Activated naive CD8-positive, alpha-beta T cell treated with anti-CD3 and anti-CD28 coated beads, Interleukin-2, amount 10 ng/mL, durations not matched to agents 7 days and 5 days (primary cell): ENCODE results near the gene ZC3H14. TPM values are rescaled to one million over a fixed set of nuclear protein-coding genes. Genes with fewer than 3 reads are reported as not detected.
A peak's percentile ranks its signal among the peaks of the same experiment; 100 is the strongest.

Source experiments
- ATAC-seq: fragments of 150-1000 bp; cut with Tn5 transposase; one replicate; pipeline ENCODE4 v1.10.0; 2021; ENCODE audit warnings: low read depth, moderate library complexity
- POLR2A ChIA-PET: fragments of 350-600 bp; sonication (Branson Sonifier 250); formaldehyde crosslinking; loops from one replicate; lab custom pipeline; 2021; ENCODE audit warnings: antibody characterized with exemption; lab: Charles Lee
- DNase-seq: peaks from one replicate; pipeline ENCODE4 v3.0.0; 2021
- H3K27ac Mint-ChIP-seq: one replicate; pipeline ENCODE4 v1.8.0; 2022; ENCODE audit warnings: mild to moderate bottlenecking, mixed read lengths
- H3K27me3 Mint-ChIP-seq: one replicate; pipeline ENCODE4 v1.8.0; 2022; ENCODE audit warnings: mild to moderate bottlenecking, moderate library complexity, mixed read lengths
- H3K36me3 Mint-ChIP-seq: one replicate; pipeline ENCODE4 v1.8.0; 2021; ENCODE audit warnings: mild to moderate bottlenecking, mixed read lengths
- H3K4me1 Mint-ChIP-seq: one replicate; pipeline ENCODE4 v1.8.0; 2021; ENCODE audit warnings: mixed read lengths
- H3K4me3 Mint-ChIP-seq: one replicate; pipeline ENCODE4 v1.8.0; 2022; ENCODE audit warnings: mild to moderate bottlenecking, moderate library complexity, mixed read lengths
- H3K9me3 Mint-ChIP-seq: one replicate; pipeline ENCODE4 v1.8.0; 2021; ENCODE audit warnings: mixed read lengths
- total RNA-seq, 2 experiments: library from RNA; stranded (reverse); gene quantifications; one replicate each; pipeline ENCODE4 v1.2.3, GENCODE V29; 2021

Gene ZC3H14
- total RNA-seq, 2 experiments from 2014 or later, result 43.3 to 46.8 TPM

GRCh38 chr14:88599761-88600439 is 37.1 kb downstream of the ZC3H14 start:
- peak; percentile 75 for ATAC-seq
- POLR2A ChIA-PET, result no interaction called here
- no peaks in the 10 kb centered on the region for H3K27me3 Mint-ChIP-seq
- H3K27ac Mint-ChIP-seq, result peak overlapping the region; percentile 62
- DNase-seq, result no peak
- no peaks in the 10 kb centered on the region for H3K9me3 Mint-ChIP-seq
- peak overlapping the region; percentile 15 for H3K4me3 Mint-ChIP-seq
- H3K36me3 Mint-ChIP-seq, result peaks cover 39% of the 10 kb centered on the region
- H3K4me1 Mint-ChIP-seq, result peaks cover 18% of the 10 kb centered on the region

GRCh38 chr14:88604212-88604611 is 41.4 kb downstream of the ZC3H14 start:
- H3K27ac Mint-ChIP-seq, result no peak overlapping the region
- no peaks in the 10 kb centered on the region for H3K9me3 Mint-ChIP-seq
- peaks cover 16% of the 10 kb centered on the region for H3K4me1 Mint-ChIP-seq
- ATAC-seq, result no peak
- POLR2A ChIA-PET, result no interaction called here
- H3K27me3 Mint-ChIP-seq, result no peaks in the 10 kb centered on the region
- peaks cover 40% of the 10 kb centered on the region for H3K36me3 Mint-ChIP-seq
- no peak for DNase-seq
- no peak overlapping the region for H3K4me3 Mint-ChIP-seq

- Mint-ChIP-seq H3K27me3 (no peaks in the 10 kb centered on the region), H3K36me3 (peaks cover 39% of the 10 kb centered on the region), H3K9me3 (no peaks in the 10 kb centered on the region), H3K4me3 (no peak overlapping the region), H3K4me1 (peaks cover 5% of the 10 kb centered on the region), H3K27ac (no peak overlapping the region)
- POLR2A ChIA-PET, result no interaction called here
- DNase-seq, result no peak
- ATAC-seq, result no peak
Observed at GRCh38 chr14:88605594-88605993, 42.8 kb downstream of the ZC3H14 start.

- H3K4me1 Mint-ChIP-seq, result peaks cover 6% of the 10 kb centered on the region
- H3K27ac Mint-ChIP-seq, result no peak overlapping the region
- no peak overlapping the region for H3K4me3 Mint-ChIP-seq
- POLR2A ChIA-PET, result no interaction called here
- ATAC-seq (no peak), DNase-seq (no peak)
- no peaks in the 10 kb centered on the region for H3K27me3 Mint-ChIP-seq
- peaks cover 40% of the 10 kb centered on the region for H3K36me3 Mint-ChIP-seq
- H3K9me3 Mint-ChIP-seq, result no peaks in the 10 kb centered on the region
Observed at GRCh38 chr14:88607829-88608228, 45.0 kb downstream of the ZC3H14 start.

GRCh38 chr14:88611878-88612277 is 49.0 kb downstream of the ZC3H14 start:
- POLR2A ChIA-PET, result no interaction called here
- Mint-ChIP-seq H3K9me3 (no peaks in the 10 kb centered on the region), H3K27ac (no peak overlapping the region), H3K4me1 (peaks cover 8% of the 10 kb centered on the region), H3K27me3 (no peaks in the 10 kb centered on the region), H3K36me3 (peaks cover 46% of the 10 kb centered on the region), H3K4me3 (no peak overlapping the region)
- ATAC-seq (no peak), DNase-seq (no peak)

- H3K9me3 Mint-ChIP-seq, result no peaks in the 10 kb centered on the region
- peaks cover 39% of the 10 kb centered on the region for H3K36me3 Mint-ChIP-seq
- DNase-seq (no peak), ATAC-seq (no peak)
- no peaks in the 10 kb centered on the region for H3K27me3 Mint-ChIP-seq
- no peak overlapping the region for H3K27ac Mint-ChIP-seq
- POLR2A ChIA-PET, result no interaction called here
- no peak overlapping the region for H3K4me3 Mint-ChIP-seq
- H3K4me1 Mint-ChIP-seq, result peaks cover 8% of the 10 kb centered on the region
Observed at GRCh38 chr14:88612981-88613380, 50.1 kb downstream of the ZC3H14 start.

- no peak overlapping the region for H3K27ac Mint-ChIP-seq
- H3K36me3 Mint-ChIP-seq, result peaks cover 35% of the 10 kb centered on the region
- DNase-seq, result no peak
Observed at GRCh38 chr14:88613552-88614010, 50.7 kb downstream of the ZC3H14 start.

GRCh38 chr14:88614218-88614907 is 51.5 kb downstream of the ZC3H14 start:
- POLR2A ChIA-PET, result no interaction called here

More at GRCh38 chr14:88613552-88614010, 50.7 kb downstream of the ZC3H14 start:
- Mint-ChIP-seq H3K9me3 (no peaks in the 10 kb centered on the region), H3K4me3 (no peak overlapping the region), H3K4me1 (peaks cover 8% of the 10 kb centered on the region), H3K27me3 (no peaks in the 10 kb centered on the region)
- POLR2A ChIA-PET, result no interaction called here
- ATAC-seq, result peak; percentile 18

GRCh38 chr14:88616697-88617096 is 53.9 kb downstream of the ZC3H14 start:
- Mint-ChIP-seq H3K4me1 (peaks cover 8% of the 10 kb centered on the region), H3K9me3 (no peaks in the 10 kb centered on the region), H3K27ac (no peak overlapping the region), H3K27me3 (no peaks in the 10 kb centered on the region), H3K36me3 (peaks cover 18% of the 10 kb centered on the region), H3K4me3 (no peak overlapping the region)
- no peak for ATAC-seq
- DNase-seq, result no peak
- POLR2A ChIA-PET, result no interaction called here

More at GRCh38 chr14:88614218-88614907, 51.5 kb downstream of the ZC3H14 start:
- Mint-ChIP-seq H3K4me1 (peaks cover 8% of the 10 kb centered on the region), H3K27ac (no peak overlapping the region), H3K36me3 (peaks cover 33% of the 10 kb centered on the region), H3K4me3 (no peak overlapping the region), H3K9me3 (no peaks in the 10 kb centered on the region), H3K27me3 (no peaks in the 10 kb centered on the region)
- no peak for DNase-seq
- ATAC-seq, result no peak

- POLR2A ChIA-PET, result no interaction called here
- Mint-ChIP-seq H3K27me3 (no peaks in the 10 kb centered on the region), H3K4me1 (peaks cover 8% of the 10 kb centered on the region), H3K9me3 (no peaks in the 10 kb centered on the region), H3K36me3 (peaks cover 16% of the 10 kb centered on the region), H3K4me3 (no peak overlapping the region), H3K27ac (no peak overlapping the region)
- DNase-seq (no peak), ATAC-seq (no peak)
Observed at GRCh38 chr14:88617479-88617878, 54.6 kb downstream of the ZC3H14 start.

GRCh38 chr14:88618476-88618875 is 55.6 kb downstream of the ZC3H14 start:
- ATAC-seq, result no peak
- Mint-ChIP-seq H3K9me3 (no peaks in the 10 kb centered on the region), H3K4me1 (peaks cover 3% of the 10 kb centered on the region), H3K36me3 (peaks cover 10% of the 10 kb centered on the region), H3K4me3 (no peak overlapping the region), H3K27ac (no peak overlapping the region), H3K27me3 (no peaks in the 10 kb centered on the region)
- POLR2A ChIA-PET, result no interaction called here
- no peak for DNase-seq

- Mint-ChIP-seq H3K27ac (no peak overlapping the region), H3K9me3 (no peaks in the 10 kb centered on the region), H3K27me3 (no peaks in the 10 kb centered on the region), H3K36me3 (peaks cover 5% of the 10 kb centered on the region), H3K4me1 (no peaks in the 10 kb centered on the region), H3K4me3 (no peak overlapping the region)
- no peak for ATAC-seq
- no peak for DNase-seq
- POLR2A ChIA-PET, result no interaction called here
Observed at GRCh38 chr14:88621100-88621499, 58.3 kb downstream of the ZC3H14 start.

GRCh38 chr14:88625671-88626070 is 62.8 kb downstream of the ZC3H14 start:
- no peak overlapping the region for H3K27ac Mint-ChIP-seq
- H3K9me3 Mint-ChIP-seq, result no peaks in the 10 kb centered on the region
- POLR2A ChIA-PET, result no interaction called here
- ATAC-seq, result no peak
- no peaks in the 10 kb centered on the region for H3K4me1 Mint-ChIP-seq
- H3K4me3 Mint-ChIP-seq, result no peak overlapping the region
- DNase-seq, result no peak
- no peaks in the 10 kb centered on the region for H3K27me3 Mint-ChIP-seq
- H3K36me3 Mint-ChIP-seq, result no peaks in the 10 kb centered on the region

- POLR2A ChIA-PET, result no interaction called here
- no peak overlapping the region for H3K27ac Mint-ChIP-seq
- H3K27me3 Mint-ChIP-seq, result no peaks in the 10 kb centered on the region
- DNase-seq, result no peak
- no peaks in the 10 kb centered on the region for H3K9me3 Mint-ChIP-seq
- ATAC-seq, result no peak
- no peak overlapping the region for H3K4me3 Mint-ChIP-seq
- H3K36me3 Mint-ChIP-seq, result no peaks in the 10 kb centered on the region
- H3K4me1 Mint-ChIP-seq, result no peaks in the 10 kb centered on the region
Observed at GRCh38 chr14:88628033-88628432, 65.2 kb downstream of the ZC3H14 start.
